Tongue (tissue), 2 donors: Measurements from ENCODE around the gene ADAMTS6. TPM values are rescaled to one million over a fixed set of nuclear protein-coding genes. Genes with fewer than 3 reads are reported as not detected.

ENCODE experiments used
- DNase-seq: peaks from one replicate; pipeline ENCODE4 v3.0.0-alpha.2; 2015
- total RNA-seq: library from RNA; depleted of rRNA; stranded (reverse); fragments of >200 nt; gene quantifications from one replicate; pipeline ENCODE4 v1.2.3, GENCODE V29; 2014

Gene ADAMTS6
- total RNA-seq, 1 donor from 2014 or later = 8.1 TPM

GRCh38 chr5:65141493-65141892, 340.2 kb downstream of the ADAMTS6 start:
- peak; percentile 44 for DNase-seq

- DNase-seq = no peak
Observed at GRCh38 chr5:65137631-65138030, 344.1 kb downstream of the ADAMTS6 start.

- DNase-seq = no peak
Observed at GRCh38 chr5:65133477-65134110, 348.1 kb downstream of the ADAMTS6 start.

- DNase-seq = no peak
Observed at GRCh38 chr5:65132386-65132785, 349.3 kb downstream of the ADAMTS6 start.

- DNase-seq = no peak
Observed at GRCh38 chr5:65128226-65128625, 353.5 kb downstream of the ADAMTS6 start.

- DNase-seq = peak; percentile 10
Observed at GRCh38 chr5:65127161-65127901, 354.4 kb downstream of the ADAMTS6 start.

- peak; percentile 6 for DNase-seq
Observed at GRCh38 chr5:65126542-65127069, 355.1 kb downstream of the ADAMTS6 start.

GRCh38 chr5:65125591-65126541, 355.9 kb downstream of the ADAMTS6 start:
- peak; percentile 54 for DNase-seq

- no peak for DNase-seq
Observed at GRCh38 chr5:65121880-65122436, 359.8 kb downstream of the ADAMTS6 start.

GRCh38 chr5:65120371-65120967, 361.3 kb downstream of the ADAMTS6 start:
- no peak for DNase-seq

GRCh38 chr5:65117525-65117924, 364.2 kb downstream of the ADAMTS6 start:
- no peak for DNase-seq

GRCh38 chr5:65113771-65114170, 367.9 kb downstream of the ADAMTS6 start:
- DNase-seq = no peak

GRCh38 chr5:65111961-65112658, 369.6 kb downstream of the ADAMTS6 start:
- no peak for DNase-seq

GRCh38 chr5:65108786-65109743, 372.7 kb downstream of the ADAMTS6 start:
- no peak for DNase-seq

GRCh38 chr5:65105301-65105700, 376.4 kb downstream of the ADAMTS6 start:
- DNase-seq = no peak

- DNase-seq = no peak
Observed at GRCh38 chr5:65104831-65105230, 376.9 kb downstream of the ADAMTS6 start.

GRCh38 chr5:65103756-65104440, 377.8 kb downstream of the ADAMTS6 start:
- DNase-seq = peak; percentile 46

- peak; percentile 80 for DNase-seq
Observed at GRCh38 chr5:65102976-65103711, 378.6 kb downstream of the ADAMTS6 start.
